ENCODE data around the gene PEAK1.

DNA sequence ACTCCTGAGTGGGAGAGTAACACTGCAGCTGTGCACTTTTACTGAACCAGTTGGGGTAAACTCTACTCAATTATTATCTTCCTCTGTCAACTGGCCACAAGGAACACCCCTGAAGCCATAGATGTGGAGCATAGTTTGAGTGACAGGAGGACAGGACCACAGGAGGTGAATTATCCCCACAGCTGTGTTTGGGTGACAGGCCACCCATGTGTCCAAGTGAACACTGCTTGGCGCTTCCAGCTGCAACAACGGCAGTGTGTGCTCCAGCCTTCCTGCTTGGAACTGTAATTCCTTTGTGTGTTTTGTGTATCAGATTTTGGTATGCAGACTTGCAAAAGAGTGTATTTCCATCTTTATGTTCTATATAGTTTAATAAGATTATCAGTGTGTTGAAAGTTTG lies 328.8 kb downstream of the PEAK1 start:
- TF ChIP-seq, protein P1, sequence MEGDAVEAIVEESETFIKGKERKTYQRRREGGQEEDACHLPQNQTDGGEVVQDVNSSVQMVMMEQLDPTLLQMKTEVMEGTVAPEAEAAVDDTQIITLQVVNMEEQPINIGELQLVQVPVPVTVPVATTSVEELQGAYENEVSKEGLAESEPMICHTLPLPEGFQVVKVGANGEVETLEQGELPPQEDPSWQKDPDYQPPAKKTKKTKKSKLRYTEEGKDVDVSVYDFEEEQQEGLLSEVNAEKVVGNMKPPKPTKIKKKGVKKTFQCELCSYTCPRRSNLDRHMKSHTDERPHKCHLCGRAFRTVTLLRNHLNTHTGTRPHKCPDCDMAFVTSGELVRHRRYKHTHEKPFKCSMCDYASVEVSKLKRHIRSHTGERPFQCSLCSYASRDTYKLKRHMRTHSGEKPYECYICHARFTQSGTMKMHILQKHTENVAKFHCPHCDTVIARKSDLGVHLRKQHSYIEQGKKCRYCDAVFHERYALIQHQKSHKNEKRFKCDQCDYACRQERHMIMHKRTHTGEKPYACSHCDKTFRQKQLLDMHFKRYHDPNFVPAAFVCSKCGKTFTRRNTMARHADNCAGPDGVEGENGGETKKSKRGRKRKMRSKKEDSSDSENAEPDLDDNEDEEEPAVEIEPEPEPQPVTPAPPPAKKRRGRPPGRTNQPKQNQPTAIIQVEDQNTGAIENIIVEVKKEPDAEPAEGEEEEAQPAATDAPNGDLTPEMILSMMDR (IDR thresholded peaks at IDR 0.05): no peak
- TF ChIP-seq POLR2A (IDR thresholded peaks at IDR 0.05): no peak
